Activated CD4-positive, alpha-beta memory T cell treated with anti-CD3 and anti-CD28 coated beads for 36 hours (primary cell): Measurements from ENCODE around the gene ANK3. TPM values are rescaled to one million over a fixed set of nuclear protein-coding genes. Genes with fewer than 3 reads are reported as not detected.

Experiments used
- CTCF ChIA-PET: fragments of 350-600 bp; sonication (Branson Sonifier 250); formaldehyde crosslinking; loops from one replicate; lab custom pipeline; 2021; ENCODE audit warnings: antibody characterized with exemption, inconsistent platforms; lab: Charles Lee
- POLR2A ChIA-PET: fragments of 350-600 bp; sonication (Branson Sonifier 250); formaldehyde crosslinking; loops from one replicate; lab custom pipeline; 2021; ENCODE audit warnings: antibody characterized with exemption; lab: Charles Lee
- DNase-seq: peaks from one replicate; pipeline ENCODE4 v3.0.0-alpha.2; 2020
- H3K27ac Mint-ChIP-seq: one replicate; pipeline ENCODE4 v1.8.0; 2021; ENCODE audit warnings: mixed read lengths
- H3K27me3 Mint-ChIP-seq: one replicate; pipeline ENCODE4 v1.8.0; 2021; ENCODE audit warnings: mixed read lengths
- H3K36me3 Mint-ChIP-seq: one replicate; pipeline ENCODE4 v1.8.0; 2021; ENCODE audit warnings: mixed read lengths
- H3K4me1 Mint-ChIP-seq: one replicate; pipeline ENCODE4 v1.8.0; 2021; ENCODE audit warnings: low read depth, mixed read lengths
- H3K4me3 Mint-ChIP-seq: one replicate; pipeline ENCODE4 v1.8.0; 2021; ENCODE audit warnings: mild to moderate bottlenecking, mixed read lengths
- H3K9me3 Mint-ChIP-seq: one replicate; pipeline ENCODE4 v1.8.0; 2021; ENCODE audit warnings: mixed read lengths
- intact Hi-C: fragments of 100-400 bp; cut with micrococcal nuclease; formaldehyde crosslinking; loops from one replicate; pipeline ENCODE4 v1.15.1; 2023
- total RNA-seq, 2 experiments: library from RNA; stranded (reverse); gene quantifications; one replicate each; pipeline ENCODE4 v1.2.3, GENCODE V29; 2021

ANK3 gene
- total RNA-seq, 2 experiments from 2014 or later = 18.5 to 21.2 TPM

DNA sequence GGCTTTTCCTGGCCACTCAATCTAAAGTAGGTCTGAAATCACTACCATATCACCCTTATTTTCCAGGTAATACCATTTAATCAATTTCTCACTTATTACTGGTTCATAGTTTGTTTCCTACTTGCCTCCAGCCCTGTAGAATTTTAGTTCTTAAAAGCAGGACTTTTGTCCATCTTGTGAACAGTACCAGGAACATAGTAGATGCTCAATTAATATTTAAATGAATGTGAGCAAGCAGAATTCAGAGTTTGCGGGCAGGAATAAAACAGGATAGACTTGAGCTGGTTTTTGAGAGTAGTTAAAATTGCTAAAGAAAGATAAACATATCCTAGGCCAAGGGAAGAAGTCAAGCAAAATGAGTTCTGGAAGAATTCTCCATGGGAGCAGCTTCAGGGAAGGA, 77.9 kb downstream of the ANK3 start:
- ChIA-PET POLR2A (no interaction called here), CTCF (no interaction called here)
- Mint-ChIP-seq H3K9me3 (no peaks in the 10 kb centered on the region), H3K27ac (no peak overlapping the region), H3K4me3 (no peak overlapping the region), H3K4me1 (peaks cover 38% of the 10 kb centered on the region), H3K36me3 (peaks cover 2% of the 10 kb centered on the region), H3K27me3 (no peaks in the 10 kb centered on the region)
- no peak for DNase-seq
- intact Hi-C loops = no loop called here

DNA sequence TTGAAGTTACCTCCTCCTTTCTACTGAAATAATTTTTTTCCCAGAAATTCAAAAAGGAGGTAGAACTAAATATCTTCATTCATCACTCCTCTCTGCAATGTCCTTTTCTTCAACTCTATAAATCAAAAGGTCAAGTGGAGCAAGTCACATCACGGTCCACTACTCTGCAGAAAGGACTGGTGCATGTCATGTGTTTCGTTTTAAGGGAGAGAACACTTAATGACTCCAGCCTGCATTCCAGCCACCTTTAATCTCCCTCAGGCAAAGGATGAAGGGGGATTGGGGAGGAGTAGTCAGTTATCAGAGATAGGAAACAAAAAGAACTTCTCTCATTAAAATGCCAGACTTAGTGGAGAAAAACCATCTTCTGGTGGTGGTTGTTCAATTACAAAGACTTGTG, 78.9 kb downstream of the ANK3 start:
- ChIA-PET POLR2A (no interaction called here), CTCF (no interaction called here)
- Mint-ChIP-seq H3K4me3 (no peak overlapping the region), H3K9me3 (no peaks in the 10 kb centered on the region), H3K27me3 (no peaks in the 10 kb centered on the region), H3K27ac (no peak overlapping the region), H3K4me1 (peaks cover 34% of the 10 kb centered on the region), H3K36me3 (peaks cover 2% of the 10 kb centered on the region)
- intact Hi-C loops = no loop called here
- DNase-seq = no peak

DNA sequence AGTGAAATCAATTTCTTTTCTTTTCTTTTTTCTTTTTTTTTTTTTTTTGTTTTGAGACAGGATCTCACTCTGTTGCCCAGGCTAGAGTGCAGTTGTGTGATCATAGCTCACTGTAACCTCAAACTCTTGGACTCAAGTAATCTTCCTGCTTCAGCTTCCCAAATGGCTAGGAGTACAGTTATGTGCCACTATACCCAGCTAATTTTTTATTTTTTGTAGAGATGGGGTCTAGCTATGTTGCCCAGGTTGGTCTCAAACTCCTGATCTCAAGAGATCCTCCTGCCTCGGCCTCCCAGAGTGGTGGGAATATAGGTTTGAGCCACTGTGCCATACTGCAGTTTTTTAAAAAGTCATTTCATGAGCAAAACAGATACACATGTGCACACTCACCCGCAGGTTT, 79.8 kb downstream of the ANK3 start:
- intact Hi-C loops = no loop called here
- CTCF ChIA-PET = no interaction called here

DNA sequence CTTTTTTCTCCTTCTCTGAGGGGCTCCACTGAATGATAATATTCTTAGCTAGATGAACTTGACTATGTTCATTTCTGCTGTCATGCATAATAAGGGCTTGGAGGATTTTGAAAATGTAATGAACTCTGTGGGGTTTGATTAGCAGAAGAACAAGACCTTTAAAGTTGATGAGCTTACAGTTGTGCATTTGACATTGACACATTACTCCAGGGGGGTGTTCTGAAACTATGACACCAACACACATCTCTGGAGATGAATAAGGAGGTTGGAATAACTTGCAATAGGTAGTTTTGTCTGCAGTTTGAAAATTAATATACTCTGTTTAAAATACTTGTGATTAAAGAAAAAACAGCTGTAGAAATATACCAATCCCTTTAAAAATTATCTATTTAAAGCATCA, 80.3 kb downstream of the ANK3 start:
- intact Hi-C loops = no loop called here
- CTCF ChIA-PET = no interaction called here
- no peak overlapping the region for H3K27ac Mint-ChIP-seq
- no peaks in the 10 kb centered on the region for H3K27me3 Mint-ChIP-seq
- peaks cover 2% of the 10 kb centered on the region for H3K36me3 Mint-ChIP-seq
- no peak for DNase-seq
- H3K9me3 Mint-ChIP-seq = no peaks in the 10 kb centered on the region
- no peak overlapping the region for H3K4me3 Mint-ChIP-seq
- H3K4me1 Mint-ChIP-seq = peaks cover 23% of the 10 kb centered on the region
- POLR2A ChIA-PET = no interaction called here

More for the DNA sequence above, 79.8 kb downstream of the ANK3 start:
- Mint-ChIP-seq H3K27me3 (no peaks in the 10 kb centered on the region), H3K4me1 (peaks cover 28% of the 10 kb centered on the region), H3K27ac (no peak overlapping the region), H3K36me3 (peaks cover 2% of the 10 kb centered on the region), H3K9me3 (no peaks in the 10 kb centered on the region), H3K4me3 (no peak overlapping the region)
- POLR2A ChIA-PET = no interaction called here
- DNase-seq = no peak

GRCh38 chr10:60305380-60305892, 84.2 kb downstream of the ANK3 start:
- Mint-ChIP-seq H3K4me1 (peaks cover 13% of the 10 kb centered on the region), H3K4me3 (no peak overlapping the region), H3K27ac (no peak overlapping the region), H3K9me3 (no peaks in the 10 kb centered on the region), H3K36me3 (peaks cover 2% of the 10 kb centered on the region), H3K27me3 (no peaks in the 10 kb centered on the region)
- CTCF ChIA-PET = no interaction called here
- POLR2A ChIA-PET = no interaction called here
- intact Hi-C loops = no loop called here
- DNase-seq = no peak

GRCh38 chr10:60304829-60305379, 84.8 kb downstream of the ANK3 start:
- peaks cover 2% of the 10 kb centered on the region for H3K36me3 Mint-ChIP-seq
- POLR2A ChIA-PET = no interaction called here
- peaks cover 13% of the 10 kb centered on the region for H3K4me1 Mint-ChIP-seq
- no peaks in the 10 kb centered on the region for H3K9me3 Mint-ChIP-seq
- intact Hi-C loops = no loop called here
- H3K27me3 Mint-ChIP-seq = no peaks in the 10 kb centered on the region
- no peak overlapping the region for H3K27ac Mint-ChIP-seq
- CTCF ChIA-PET = no interaction called here
- DNase-seq = no peak
- H3K4me3 Mint-ChIP-seq = no peak overlapping the region

GRCh38 chr10:60303778-60304177, 85.9 kb downstream of the ANK3 start:
- POLR2A ChIA-PET = no interaction called here
- CTCF ChIA-PET = no interaction called here
- intact Hi-C loops = no loop called here
- Mint-ChIP-seq H3K4me3 (no peak overlapping the region), H3K9me3 (no peaks in the 10 kb centered on the region), H3K4me1 (peaks cover 9% of the 10 kb centered on the region), H3K27ac (no peak overlapping the region), H3K36me3 (peaks cover 2% of the 10 kb centered on the region), H3K27me3 (no peaks in the 10 kb centered on the region)
- DNase-seq = no peak

DNA sequence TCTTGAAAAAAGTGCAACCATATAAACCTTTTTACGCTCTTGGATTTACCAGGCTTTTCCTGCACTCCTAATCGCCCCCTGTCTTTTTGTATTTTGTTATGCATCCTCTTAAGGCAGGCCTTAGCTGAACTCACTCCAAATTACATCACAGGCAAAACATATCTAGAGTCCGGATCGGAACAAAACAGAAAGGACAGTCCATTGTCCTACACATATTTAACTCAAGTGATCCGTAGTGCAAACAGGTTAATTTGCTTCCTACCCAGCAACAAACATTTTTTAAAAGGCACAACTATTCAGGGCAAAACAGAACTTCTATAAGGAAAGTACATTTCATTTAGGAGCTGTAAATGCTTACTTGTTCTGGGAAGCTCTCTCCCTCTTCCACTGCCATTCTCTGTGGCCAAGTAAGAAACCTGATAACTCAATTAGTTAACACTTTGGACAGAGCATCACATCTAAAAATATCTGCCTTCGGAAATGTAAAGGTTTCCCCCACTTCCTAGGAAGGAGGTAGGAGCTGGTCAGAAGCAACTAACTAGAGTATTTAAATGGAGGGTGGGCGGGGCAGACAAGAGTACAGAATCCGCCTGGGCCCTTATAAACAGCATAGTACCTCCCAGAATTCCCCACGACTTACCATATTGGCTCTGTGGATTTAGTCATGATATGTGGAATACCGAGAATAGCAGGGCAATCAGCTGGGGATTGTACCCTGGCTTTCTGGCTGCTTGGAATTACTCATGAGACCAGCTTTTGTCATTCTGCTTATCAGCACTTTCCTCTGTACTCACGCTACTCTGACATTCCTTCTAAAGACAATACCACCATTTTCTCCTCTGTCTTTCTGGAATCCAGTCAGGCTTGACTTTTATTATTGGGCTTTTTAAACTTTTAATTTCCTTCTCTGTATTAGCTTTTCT, 89.5 kb downstream of the ANK3 start:
- Mint-ChIP-seq H3K9me3 (no peaks in the 10 kb centered on the region), H3K36me3 (no peaks in the 10 kb centered on the region), H3K4me1 (peaks cover 4% of the 10 kb centered on the region), H3K27me3 (no peaks in the 10 kb centered on the region), H3K27ac (no peak overlapping the region), H3K4me3 (no peak overlapping the region)
- intact Hi-C loops = no loop called here
- ChIA-PET CTCF (no interaction called here), POLR2A (no interaction called here)
- DNase-seq = no peak

- ChIA-PET POLR2A (no interaction called here), CTCF (no interaction called here)
- intact Hi-C loops = no loop called here
- Mint-ChIP-seq H3K27ac (no peak overlapping the region), H3K4me1 (peaks cover 4% of the 10 kb centered on the region), H3K27me3 (no peaks in the 10 kb centered on the region), H3K4me3 (no peak overlapping the region), H3K36me3 (no peaks in the 10 kb centered on the region), H3K9me3 (no peaks in the 10 kb centered on the region)
- DNase-seq = no peak
These were observed 90.3 kb downstream of the ANK3 start for GRCh38 chr10:60299390-60299778.

DNA sequence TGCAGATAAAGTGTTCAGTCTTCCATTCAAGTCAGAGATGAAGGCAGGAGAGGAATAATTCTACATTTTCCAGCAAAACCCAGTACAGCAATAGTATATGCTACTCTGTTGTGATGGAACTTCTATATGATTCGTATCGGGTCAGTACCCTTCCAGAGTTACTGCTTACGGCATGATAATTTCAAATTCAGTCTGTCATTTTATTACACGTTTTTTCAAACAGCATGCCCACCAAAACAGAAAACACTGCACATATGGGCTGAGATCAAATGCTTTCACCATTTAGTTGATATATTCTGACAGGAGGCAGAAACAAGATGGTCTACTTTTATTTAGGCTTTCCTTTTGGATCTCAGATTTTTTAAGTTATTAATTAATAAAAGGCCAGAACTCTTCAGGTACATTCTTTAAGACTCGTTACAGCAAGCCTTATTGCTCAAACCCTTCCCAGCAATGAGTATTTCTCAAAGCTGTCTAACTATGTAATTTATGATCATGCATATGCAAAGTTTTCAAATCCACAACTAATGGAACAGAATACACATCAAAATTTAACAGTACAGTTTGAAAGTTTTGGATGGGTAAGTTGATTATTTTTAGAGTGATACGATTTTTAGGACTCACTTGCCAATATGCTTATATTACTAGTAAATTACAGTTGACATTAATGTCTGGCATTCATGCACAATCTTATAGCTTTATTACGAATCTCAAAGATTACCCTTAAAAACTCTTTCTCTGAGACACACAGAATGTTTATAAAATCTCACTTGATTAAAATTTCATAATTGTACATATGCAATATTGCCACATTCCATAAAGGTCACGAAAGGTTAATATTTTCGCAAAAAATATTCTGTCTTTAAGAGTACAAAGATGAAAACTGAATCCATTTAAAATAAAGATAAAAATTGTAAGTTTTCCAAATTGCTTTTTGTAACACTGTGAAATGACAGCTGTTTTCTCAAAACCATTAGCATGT, 91.0 kb downstream of the ANK3 start:
- H3K36me3 Mint-ChIP-seq = no peaks in the 10 kb centered on the region
- no peaks in the 10 kb centered on the region for H3K9me3 Mint-ChIP-seq
- ChIA-PET POLR2A (no interaction called here), CTCF (no interaction called here)
- DNase-seq = no peak
- H3K4me1 Mint-ChIP-seq = peaks cover under 1% of the 10 kb centered on the region
- no peak overlapping the region for H3K4me3 Mint-ChIP-seq
- H3K27me3 Mint-ChIP-seq = no peaks in the 10 kb centered on the region
- H3K27ac Mint-ChIP-seq = no peak overlapping the region
- intact Hi-C loops = no loop called here

DNA sequence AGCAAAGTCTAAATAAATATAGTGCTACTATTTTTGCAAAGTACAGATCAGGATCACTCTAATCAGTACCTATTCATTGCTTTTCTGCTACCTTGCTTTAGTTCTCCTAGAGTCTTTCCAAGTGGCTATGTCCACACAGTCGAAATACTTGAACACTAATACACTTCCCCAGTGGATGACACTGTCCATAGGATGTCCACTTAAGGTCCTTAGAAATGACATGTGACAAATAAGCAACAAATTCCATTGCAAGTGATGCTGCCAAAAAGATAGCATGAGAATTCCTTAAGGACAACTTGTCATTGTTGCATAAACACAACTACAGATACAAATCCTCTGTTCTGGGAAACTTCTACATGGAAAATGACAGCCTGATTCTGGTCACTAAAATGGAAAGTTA, 93.6 kb downstream of the ANK3 start:
- ChIA-PET CTCF (no interaction called here), POLR2A (no interaction called here)
- no peak overlapping the region for H3K27ac Mint-ChIP-seq
- H3K4me1 Mint-ChIP-seq = no peaks in the 10 kb centered on the region
- no peaks in the 10 kb centered on the region for H3K27me3 Mint-ChIP-seq
- no peaks in the 10 kb centered on the region for H3K9me3 Mint-ChIP-seq
- H3K36me3 Mint-ChIP-seq = no peaks in the 10 kb centered on the region
- H3K4me3 Mint-ChIP-seq = no peak overlapping the region
- intact Hi-C loops = no loop called here
- no peak for DNase-seq
